IMR-90 (cell line): ENCODE results near the gene SYNJ2BP. TPM values are rescaled to one million over a fixed set of nuclear protein-coding genes. Genes with fewer than 3 reads are reported as not detected.

Source experiments
- ATAC-seq: fragments of 200-7000 bp; cut with Tn5 transposase; 2 replicates; pipeline ENCODE4 v1.9.1; 2020; ENCODE audit warnings: low read depth, mild to moderate bottlenecking, moderate library complexity
- BruUV-seq: library from RNA; stranded (reverse); fragments of 400-500 nt; replicated peaks from 2 replicates; lab custom pipeline; 2021; lab: Mats Ljungman, UMichigan
- CTCF ChIA-PET: fragments of 300-600 bp; formaldehyde crosslinking; extraction: SDS; loops from one replicate; lab custom pipeline; 2021; ENCODE audit warnings: antibody characterized with exemption; lab: Yijun Ruan, JAX
- POLR2A ChIA-PET: fragments of 300-600 bp; sonication (Branson Sonifier 250); formaldehyde crosslinking; loops from one replicate; lab custom pipeline; 2022; ENCODE audit warnings: antibody characterized with exemption; ENCODE audit not compliant: unreplicated experiment; lab: Charles Lee
- DNase-seq: peaks from one replicate; pipeline ENCODE4 v3.0.0; 2013
- H2AFZ ChIP-seq: replicated peaks from 2 replicates; pipeline ENCODE3; 2013; ENCODE audit warnings: low read length, mild to moderate bottlenecking; ENCODE audit not compliant: poor library complexity
- H2AK5ac ChIP-seq: 2 replicates; pipeline ENCODE4 v1.6.1; 2013; ENCODE audit warnings: low read depth, low read length, inconsistent platforms
- H2AK9ac ChIP-seq: replicated peaks from 2 replicates; pipeline ENCODE3; 2013; ENCODE audit warnings: mild to moderate bottlenecking, low read depth, low read length, moderate library complexity; ENCODE audit not compliant: poor library complexity
- H2BK120ac ChIP-seq: 2 replicates; pipeline ENCODE4 v1.6.1; 2013; ENCODE audit warnings: low read depth, low read length, inconsistent platforms
- H2BK15ac ChIP-seq: 3 replicates; pipeline ENCODE4 v1.6.1; 2013; ENCODE audit warnings: low read depth, low read length, inconsistent platforms
- H2BK20ac ChIP-seq: 2 replicates; pipeline ENCODE4 v1.6.1; 2013; ENCODE audit warnings: low read depth, mild to moderate bottlenecking, inconsistent platforms, low read length, moderate library complexity
- H2BK5ac ChIP-seq: 2 replicates; pipeline ENCODE4 v1.6.1; 2013; ENCODE audit warnings: mild to moderate bottlenecking, low read depth, low read length, inconsistent platforms; ENCODE audit not compliant: poor library complexity, severe bottlenecking
- H3K14ac ChIP-seq: replicated peaks from 2 replicates; pipeline ENCODE4 v1.6.1; 2013; ENCODE audit warnings: low read depth, low read length, inconsistent platforms
- H3K18ac ChIP-seq: 2 replicates; pipeline ENCODE4 v1.6.1; 2013; ENCODE audit warnings: low read depth, low read length, control low read depth
- H3K23ac ChIP-seq: 2 replicates; pipeline ENCODE4 v1.6.1; 2013; ENCODE audit warnings: low read depth, low read length, inconsistent platforms
- H3K27ac ChIP-seq: 2 replicates; pipeline ENCODE4 v1.5.1; 2013; ENCODE audit warnings: mild to moderate bottlenecking, control low read depth, low read length; ENCODE audit not compliant: insufficient read depth
- H3K27me3 ChIP-seq: 2 replicates; pipeline ENCODE4 v1.6.1; 2013; ENCODE audit warnings: low read length; ENCODE audit not compliant: control insufficient read depth, insufficient read depth
- H3K36me3 ChIP-seq: 2 replicates; pipeline ENCODE4 v1.6.1; 2013; ENCODE audit warnings: low read length, mixed read lengths; ENCODE audit not compliant: control insufficient read depth, insufficient read depth
- H3K4ac ChIP-seq: 2 replicates; pipeline ENCODE4 v1.6.1; 2013; ENCODE audit warnings: low read depth, low read length, inconsistent platforms
- H3K4me1 ChIP-seq: 2 replicates; pipeline ENCODE4 v1.6.1; 2013; ENCODE audit warnings: low read length, mixed read lengths; ENCODE audit not compliant: control insufficient read depth, insufficient read depth
- H3K4me2 ChIP-seq: 2 replicates; pipeline ENCODE4 v1.6.1; 2013; ENCODE audit warnings: low read depth, mild to moderate bottlenecking, control low read depth, low read length, moderate library complexity
- H3K4me3 ChIP-seq: 2 replicates; pipeline ENCODE4 v1.5.1; 2013; ENCODE audit warnings: low read depth, mild to moderate bottlenecking, control low read depth, low read length, moderate library complexity; ENCODE audit not compliant: insufficient read depth
- H3K56ac ChIP-seq: 2 replicates; pipeline ENCODE4 v1.6.1; 2013; ENCODE audit warnings: low read length, inconsistent platforms; ENCODE audit not compliant: insufficient read depth; ENCODE audit errors: extremely low read depth
- H3K79me1 ChIP-seq, 2 experiments: 2 replicates each; pipeline ENCODE4 v1.6.1; 2013; ENCODE audit warnings: low read length in 2 of 2, inconsistent platforms in 1 of 2, low read depth in 1 of 2
- H3K9ac ChIP-seq: 2 replicates; pipeline ENCODE4 v1.6.1; 2013; ENCODE audit warnings: low read depth, low read length, control low read depth
- H3K9me1 ChIP-seq: 2 replicates; pipeline ENCODE4 v1.6.1; 2013; ENCODE audit warnings: low read length, inconsistent platforms; ENCODE audit not compliant: insufficient read depth
- H3K9me3 ChIP-seq: 2 replicates; pipeline ENCODE4 v1.6.1; 2013; ENCODE audit warnings: low read length; ENCODE audit not compliant: control insufficient read depth, insufficient read depth
- H4K20me1 ChIP-seq: 2 replicates; pipeline ENCODE4 v1.6.1; 2013; ENCODE audit warnings: low read length, inconsistent platforms; ENCODE audit not compliant: insufficient read depth
- H4K5ac ChIP-seq: 2 replicates; pipeline ENCODE4 v1.6.1; 2013; ENCODE audit warnings: mild to moderate bottlenecking, low read depth, low read length, control low read depth
- H4K8ac ChIP-seq, 2 experiments: 2 replicates each; pipeline ENCODE4 v1.6.1; 2013; ENCODE audit warnings: low read depth in 2 of 2, low read length in 2 of 2, control low read depth in 1 of 2, inconsistent platforms in 1 of 2
- H4K91ac ChIP-seq: 2 replicates; pipeline ENCODE4 v1.6.1; 2013; ENCODE audit warnings: low read depth, low read length, inconsistent platforms; ENCODE audit not compliant: insufficient read depth
- BHLHE40 ChIP-seq: fragments of 150-350 bp; IDR thresholded peaks from 2 replicates; pipeline ENCODE4 v1.6.1; 2016; ENCODE audit warnings: mild to moderate bottlenecking, low read depth, low read length
- CEBPB ChIP-seq: IDR thresholded peaks from 2 replicates; pipeline ENCODE4 v1.6.1; 2012; ENCODE audit warnings: low read depth, low read length, improper control_type of control experiment
- CHD1 ChIP-seq: IDR thresholded peaks from 2 replicates; pipeline ENCODE4 v1.6.1; 2012; ENCODE audit warnings: low read depth, low read length, improper control_type of control experiment
- CTCF ChIP-seq: conservative IDR thresholded peaks from 2 replicates; pipeline ENCODE4 v1.5.1; 2012; ENCODE audit warnings: mild to moderate bottlenecking, low read depth, low read length, improper control_type of control experiment
- ELK1 ChIP-seq: fragments of 150-350 bp; IDR thresholded peaks from 2 replicates; pipeline ENCODE4 v1.6.1; 2016; ENCODE audit warnings: low read depth, mild to moderate bottlenecking, low read length, moderate library complexity, borderline replicate concordance
- FOS ChIP-seq: fragments of 150-350 bp; IDR thresholded peaks from 2 replicates; pipeline ENCODE4 v1.6.1; 2016; ENCODE audit warnings: low read depth, low read length
- MAFK ChIP-seq: IDR thresholded peaks from 2 replicates; pipeline ENCODE4 v1.6.1; 2012; ENCODE audit warnings: low read depth, low read length, improper control_type of control experiment
- MAZ ChIP-seq: IDR thresholded peaks from 2 replicates; pipeline ENCODE4 v1.6.1; 2012; ENCODE audit warnings: low read depth, mild to moderate bottlenecking, low read length, improper control_type of control experiment, moderate library complexity, borderline replicate concordance
- MXI1 ChIP-seq: IDR thresholded peaks from 2 replicates; pipeline ENCODE4 v1.6.1; 2012; ENCODE audit warnings: low read depth, mild to moderate bottlenecking, low read length, moderate library complexity, borderline replicate concordance
- NFE2L2 ChIP-seq: fragments of 150-350 bp; IDR thresholded peaks from 2 replicates; pipeline ENCODE4 v1.6.1; 2016; ENCODE audit warnings: low read depth, mild to moderate bottlenecking, low read length
- POLR2A ChIP-seq: IDR thresholded peaks from 2 replicates; pipeline ENCODE4 v1.6.1; 2012; ENCODE audit warnings: mild to moderate bottlenecking, low read depth, low read length
- RAD21 ChIP-seq: IDR thresholded peaks from 2 replicates; pipeline ENCODE4 v1.6.1; 2012; ENCODE audit warnings: low read length, improper control_type of control experiment
- RCOR1 ChIP-seq: IDR thresholded peaks from 2 replicates; pipeline ENCODE4 v1.6.1; 2012; ENCODE audit warnings: mild to moderate bottlenecking, low read length, improper control_type of control experiment; ENCODE audit not compliant: insufficient replicate concordance
- RFX5 ChIP-seq: IDR thresholded peaks from 2 replicates; pipeline ENCODE4 v1.8.0; 2012; ENCODE audit warnings: low read depth, mild to moderate bottlenecking, low read length, moderate library complexity
- SMC3 ChIP-seq: fragments of 150-350 bp; IDR thresholded peaks from 2 replicates; pipeline ENCODE4 v1.6.1; 2016; ENCODE audit warnings: low read depth, mild to moderate bottlenecking, antibody characterized with exemption, low read length, moderate library complexity
- USF2 ChIP-seq: fragments of 150-350 bp; IDR thresholded peaks from 2 replicates; pipeline ENCODE4 v1.6.1; 2017; ENCODE audit warnings: mild to moderate bottlenecking, antibody characterized with exemption, low read length, low read depth
- WGBS, 2 experiments: methylation state at CpG; one replicate each; pipeline versions ENCODE4 v1.1.5 to v1.1.7; 2013; ENCODE audit warnings: missing lambda C conversion rate in 2 of 2; ENCODE audit not compliant: insufficient read length in 1 of 2; ENCODE audit errors: extremely low coverage in 2 of 2; 5-methylcytosine and 5-hydroxymethylcytosine counted together
- dilution Hi-C: fragments of 300-500 bp; cut with HindIII; formaldehyde crosslinking; loops from one replicate; pipeline ENCODE4 v1.14.3; 2018; ENCODE audit warnings: low sequenced_read_pairs; ENCODE audit not compliant: unreplicated experiment
- in situ Hi-C: fragments of 300-500 bp; cut with MboI; formaldehyde crosslinking; loops from 3 replicates; pipeline ENCODE4 v1.14.3; 2019; ENCODE audit warnings: low sequenced_read_pairs, inconsistent platforms, mixed read lengths
- intact Hi-C: fragments of 100-400 bp; cut with micrococcal nuclease; formaldehyde crosslinking; loops from 2 replicates; pipeline ENCODE4 v1.10.0; 2022
- polyA plus RNA-seq, 3 experiments: library from polyadenylated mRNA; depleted of rRNA; stranded (reverse); fragments of >200 nt; gene quantifications; 2 replicates each; pipeline ENCODE4 v1.2.3, GENCODE V29; 2012; ENCODE audit warnings: low replicate concordance in 1 of 3
- total RNA-seq: library from RNA; depleted of rRNA; stranded (reverse); fragments of >200 nt; gene quantifications from 2 replicates; pipeline ENCODE4 v1.2.3, GENCODE V29; 2012

Gene SYNJ2BP
- total and polyA plus RNA-seq, 2 of the 4 experiments (the other 2 are of a cell fraction): 10.0 to 25.5 TPM

- peak overlapping the region; percentile 70 for H3K4me2 ChIP-seq
- intact Hi-C loops: no loop called here
- no peak overlapping the region for H3K27ac ChIP-seq
- WGBS, 2 experiments: no CpG with 5 or more reads among the region's 2 CpGs
- H3K79me1 ChIP-seq: peaks cover 9 to 13% of the 10 kb centered on the region in 2 experiments
- peak overlapping the region; percentile 14; the same call in 1 of the 2 replicates for H3K4me3 ChIP-seq
- H3K18ac ChIP-seq: no peak overlapping the region
- no peak overlapping the region for H2AFZ ChIP-seq
- ChIA-PET POLR2A (no interaction called here), CTCF (interaction anchor here (0.5 to 0.7 kb wide), 3 partner anchors 11 to 1278 kb away, joined by 3 to 5 read pairs (median 4); no protein-coding TSS in a partner anchor)
- no peak overlapping the region for H3K14ac ChIP-seq
- H3K56ac ChIP-seq: no peak overlapping the region
- no peak for ATAC-seq
- no peaks in the 10 kb centered on the region; the same call in 1 of the 2 replicates for H3K36me3 ChIP-seq
- H2BK20ac ChIP-seq: no peak overlapping the region
- no peak overlapping the region for H4K91ac ChIP-seq
- no peak overlapping the region for H3K4ac ChIP-seq
- no TSS peak for BruUV-seq
- TF ChIP-seq MAZ (no peak), MXI1 (no peak), CHD1 (no peak), CTCF (no peak), SMC3 (no peak), FOS (no peak), POLR2A (no peak), NFE2L2 (no peak), RFX5 (no peak), ELK1 (no peak), RAD21 (no peak), RCOR1 (no peak), BHLHE40 (no peak), MAFK (no peak), CEBPB (no peak), USF2 (no peak)
- dilution Hi-C loops: no loop called here
- no peak overlapping the region for H4K8ac ChIP-seq
- DNase-seq: no peak
- H4K5ac ChIP-seq: no peak overlapping the region
- in situ Hi-C loops: no loop called here
- no peak overlapping the region for H3K9ac ChIP-seq
- no peak overlapping the region for H2BK15ac ChIP-seq
- no peaks in the 10 kb centered on the region for H3K9me1 ChIP-seq
- H4K20me1 ChIP-seq: no peaks in the 10 kb centered on the region
- H3K23ac ChIP-seq: no peak overlapping the region; the same call in 1 of the 2 replicates
- no peak overlapping the region for H2AK5ac ChIP-seq
- H3K9me3 ChIP-seq: no peaks in the 10 kb centered on the region
- H2BK120ac ChIP-seq: no peak overlapping the region
- H2BK5ac ChIP-seq: no peak overlapping the region
- H3K4me1 ChIP-seq: no peaks in the 10 kb centered on the region
- H2AK9ac ChIP-seq: no peak overlapping the region
- H3K27me3 ChIP-seq: no peaks in the 10 kb centered on the region
Observed at GRCh38 chr14:70415788-70416187, 1.1 kb downstream of the SYNJ2BP start.
